BJ (cell line): Measurements from ENCODE around the gene DENND4C. TPM values are rescaled to one million over a fixed set of nuclear protein-coding genes. Genes with fewer than 3 reads are reported as not detected.

ENCODE experiments used
- CTCF ChIA-PET: fragments of 350-600 bp; formaldehyde crosslinking; extraction: SDS; loops from one replicate; lab custom pipeline; 2021; ENCODE audit warnings: antibody characterized with exemption, inconsistent platforms; lab: Yijun Ruan, JAX
- POLR2A ChIA-PET: fragments of 300-600 bp; sonication (Branson Sonifier 250); formaldehyde crosslinking; extraction: SDS; loops from one replicate; lab custom pipeline; 2021; ENCODE audit warnings: antibody characterized with exemption; lab: Charles Lee
- DNase-seq: peaks from one replicate; pipeline ENCODE4 v3.0.0-alpha.2; 2011; ENCODE audit warnings: low read depth
- H3K27me3 ChIP-seq: 2 replicates; pipeline ENCODE4 v1.6.0; 2011; ENCODE audit warnings: low read length; ENCODE audit not compliant: control insufficient read depth, insufficient read depth
- H3K36me3 ChIP-seq: 2 replicates; pipeline ENCODE4 v1.5.1; 2011; ENCODE audit warnings: low read length; ENCODE audit not compliant: control insufficient read depth, insufficient read depth
- H3K4me3 ChIP-seq: 2 replicates; pipeline ENCODE4 v1.5.1; 2011; ENCODE audit warnings: low read depth, mild to moderate bottlenecking, control low read depth, low read length
- polyA plus RNA-seq: library from polyadenylated mRNA; depleted of rRNA; stranded (reverse); fragments of >200 nt; gene quantifications from 2 replicates; pipeline ENCODE4 v1.2.3, GENCODE V29; 2011
- TF ChIP-seq, protein P1 (sequence below): IDR thresholded peaks from 2 replicates; pipeline ENCODE4 v1.5.1; 2011; ENCODE audit warnings: low read depth, mild to moderate bottlenecking, control low read depth, inconsistent platforms, low read length, moderate library complexity; ENCODE audit not compliant: insufficient read depth

DENND4C gene
- polyA plus RNA-seq, 1 experiment, result 12.2 TPM

DNA sequence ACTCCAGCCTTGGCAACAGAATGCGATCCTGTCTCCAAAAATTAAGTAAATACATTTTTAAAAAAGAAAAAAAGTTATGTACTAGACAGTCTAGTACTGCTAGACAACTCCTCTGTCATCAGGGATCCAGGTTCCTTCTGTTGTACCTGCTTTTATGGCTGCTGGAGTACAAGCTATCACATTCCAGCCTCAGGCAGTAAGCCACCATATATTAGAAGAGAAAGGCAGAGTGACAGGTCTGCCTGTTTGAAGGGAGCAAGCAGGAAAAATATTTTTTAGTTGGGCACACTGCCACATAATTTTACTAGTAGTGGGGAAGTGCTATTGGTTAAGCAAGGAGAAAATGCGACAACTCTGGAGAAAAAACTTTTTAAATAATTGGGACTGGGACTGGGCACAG is 138.6 kb downstream of the DENND4C start:
- TF ChIP-seq, protein P1, sequence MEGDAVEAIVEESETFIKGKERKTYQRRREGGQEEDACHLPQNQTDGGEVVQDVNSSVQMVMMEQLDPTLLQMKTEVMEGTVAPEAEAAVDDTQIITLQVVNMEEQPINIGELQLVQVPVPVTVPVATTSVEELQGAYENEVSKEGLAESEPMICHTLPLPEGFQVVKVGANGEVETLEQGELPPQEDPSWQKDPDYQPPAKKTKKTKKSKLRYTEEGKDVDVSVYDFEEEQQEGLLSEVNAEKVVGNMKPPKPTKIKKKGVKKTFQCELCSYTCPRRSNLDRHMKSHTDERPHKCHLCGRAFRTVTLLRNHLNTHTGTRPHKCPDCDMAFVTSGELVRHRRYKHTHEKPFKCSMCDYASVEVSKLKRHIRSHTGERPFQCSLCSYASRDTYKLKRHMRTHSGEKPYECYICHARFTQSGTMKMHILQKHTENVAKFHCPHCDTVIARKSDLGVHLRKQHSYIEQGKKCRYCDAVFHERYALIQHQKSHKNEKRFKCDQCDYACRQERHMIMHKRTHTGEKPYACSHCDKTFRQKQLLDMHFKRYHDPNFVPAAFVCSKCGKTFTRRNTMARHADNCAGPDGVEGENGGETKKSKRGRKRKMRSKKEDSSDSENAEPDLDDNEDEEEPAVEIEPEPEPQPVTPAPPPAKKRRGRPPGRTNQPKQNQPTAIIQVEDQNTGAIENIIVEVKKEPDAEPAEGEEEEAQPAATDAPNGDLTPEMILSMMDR, result no peak
- Histone ChIP-seq H3K36me3 (peaks cover 2% of the 10 kb centered on the region), H3K4me3 (no peak overlapping the region), H3K27me3 (no peaks in the 10 kb centered on the region)
- POLR2A ChIA-PET, result no interaction called here
- CTCF ChIA-PET, result no interaction called here
- DNase-seq, result no peak

GRCh38 chr9:19371942-19372341 is 141.4 kb downstream of the DENND4C start:
- POLR2A ChIA-PET, result interaction anchor here (0.6 kb wide), 1 partner anchor 87 kb away, joined by 7 read pairs; no protein-coding TSS in a partner anchor
- no peak for DNase-seq

GRCh38 chr9:19372567-19372966 is 142.1 kb downstream of the DENND4C start:
- TF ChIP-seq, protein P1, result no peak
- Histone ChIP-seq H3K4me3 (no peak overlapping the region), H3K36me3 (peaks cover 3% of the 10 kb centered on the region), H3K27me3 (no peaks in the 10 kb centered on the region)
- no peak for DNase-seq
- POLR2A ChIA-PET, result interaction anchor here (0.6 kb wide), 3 partner anchors 31 to 243 kb away, joined by 3 to 7 read pairs (median 4); no protein-coding TSS in a partner anchor
- CTCF ChIA-PET, result no interaction called here

More at GRCh38 chr9:19371942-19372341, 141.4 kb downstream of the DENND4C start:
- Histone ChIP-seq H3K4me3 (no peak overlapping the region), H3K36me3 (peaks cover 3% of the 10 kb centered on the region), H3K27me3 (no peaks in the 10 kb centered on the region)
- TF ChIP-seq, protein P1, result no peak
- CTCF ChIA-PET, result interaction anchor here (0.6 to 1.4 kb wide), 2 partner anchors 23 to 39 kb away, joined by 3 to 4 read pairs; no protein-coding TSS in a partner anchor

- DNase-seq, result no peak
- CTCF ChIA-PET, result no interaction called here
- POLR2A ChIA-PET, result no interaction called here
- H3K4me3 ChIP-seq, result no peak overlapping the region
- TF ChIP-seq, protein P1, result no peak
- no peaks in the 10 kb centered on the region for H3K27me3 ChIP-seq
- H3K36me3 ChIP-seq, result peaks cover 8% of the 10 kb centered on the region
These were observed 143.0 kb downstream of the DENND4C start for GRCh38 chr9:19373527-19373926.

DNA sequence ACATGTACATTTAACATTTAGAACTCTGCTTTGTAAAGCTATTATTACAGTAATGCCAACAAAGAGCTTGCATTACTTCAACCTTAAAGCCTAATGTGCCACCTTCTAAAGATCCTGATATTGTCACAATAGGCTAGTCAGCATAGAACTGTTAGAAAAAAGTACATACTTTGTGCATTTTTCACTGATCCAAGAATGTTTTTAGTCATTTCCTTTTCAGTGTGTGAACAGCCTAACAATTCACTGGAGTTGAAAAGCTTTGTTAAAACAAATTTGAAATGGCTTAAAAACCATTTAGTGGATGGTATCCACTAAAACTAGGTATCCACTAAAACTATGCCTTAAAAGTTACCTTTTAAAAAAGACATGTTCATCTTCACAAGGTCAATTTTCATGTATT is 145.0 kb downstream of the DENND4C start:
- DNase-seq, result no peak
- CTCF ChIA-PET, result interaction anchor here (0.9 to 1.6 kb wide), 4 partner anchors 10 to 89 kb away, joined by 3 to 6 read pairs (median 4); no protein-coding TSS in a partner anchor
- no peaks in the 10 kb centered on the region for H3K27me3 ChIP-seq
- TF ChIP-seq, protein P1, result no peak
- POLR2A ChIA-PET, result interaction anchor here (0.8 kb wide), 1 partner anchor 43 kb away, joined by 4 read pairs; no protein-coding TSS in a partner anchor
- peaks cover 8% of the 10 kb centered on the region for H3K36me3 ChIP-seq
- H3K4me3 ChIP-seq, result no peak overlapping the region
